Endodermal cell (in vitro differentiated cells): Measurements from ENCODE around the gene SPRR5. TPM values are rescaled to one million over a fixed set of nuclear protein-coding genes. Genes with fewer than 3 reads are reported as not detected.

Source experiments
- DNase-seq: peaks from one replicate; pipeline ENCODE4 v3.0.0-alpha.2; 2017
- H3K27ac ChIP-seq: 2 replicates; pipeline ENCODE4 v1.5.1; 2013; ENCODE audit warnings: mild to moderate bottlenecking, low read depth, low read length, moderate library complexity
- H3K27me3 ChIP-seq: 2 replicates; pipeline ENCODE4 v1.6.1; 2013; ENCODE audit warnings: mild to moderate bottlenecking, low read length, moderate library complexity; ENCODE audit not compliant: insufficient read depth, control insufficient read depth, poor library complexity, severe bottlenecking
- H3K36me3 ChIP-seq: 2 replicates; pipeline ENCODE4 v1.7.0; 2013; ENCODE audit warnings: mild to moderate bottlenecking, low read length, moderate library complexity; ENCODE audit not compliant: control insufficient read depth, insufficient read depth
- H3K4me1 ChIP-seq: one replicate; pipeline ENCODE4 v1.7.0; 2013; ENCODE audit warnings: low read length; ENCODE audit not compliant: control insufficient read depth, insufficient read depth
- H3K4me3 ChIP-seq: 2 replicates; pipeline ENCODE4 v1.5.1; 2013; ENCODE audit warnings: mild to moderate bottlenecking, low read length, moderate library complexity
- H3K9ac ChIP-seq: 2 replicates; pipeline ENCODE4 v1.6.1; 2013; ENCODE audit warnings: mild to moderate bottlenecking, low read length, moderate library complexity; ENCODE audit not compliant: poor library complexity, severe bottlenecking; ENCODE audit errors: extremely low read depth
- H3K9me3 ChIP-seq: 2 replicates; pipeline ENCODE4 v1.6.1; 2013; ENCODE audit warnings: mild to moderate bottlenecking, low read length, moderate library complexity; ENCODE audit not compliant: control insufficient read depth
- H3K27ac Mint-ChIP-seq: 2 replicates; pipeline ENCODE4 v1.8.0; 2020; ENCODE audit warnings: mixed read lengths
- H3K27me3 Mint-ChIP-seq: 2 replicates; pipeline ENCODE4 v1.8.0; 2021; ENCODE audit warnings: mild to moderate bottlenecking, mixed read lengths; ENCODE audit not compliant: insufficient read depth
- H3K36me3 Mint-ChIP-seq: 2 replicates; pipeline ENCODE4 v1.8.0; 2020; ENCODE audit warnings: low read depth, mixed read lengths
- H3K4me1 Mint-ChIP-seq: 2 replicates; pipeline ENCODE4 v1.8.0; 2020; ENCODE audit warnings: mixed read lengths
- H3K4me3 Mint-ChIP-seq: 2 replicates; pipeline ENCODE4 v1.8.0; 2020; ENCODE audit warnings: mild to moderate bottlenecking, moderate library complexity, mixed read lengths
- H3K9me3 Mint-ChIP-seq: 2 replicates; pipeline ENCODE4 v1.8.0; 2020; ENCODE audit warnings: mild to moderate bottlenecking, mixed read lengths
- CTCF ChIP-seq: fragments of 200-600 bp; sonication (generic); conservative IDR thresholded peaks from 2 replicates; pipeline ENCODE4 v1.5.0; 2021; ENCODE audit warnings: antibody characterized with exemption, mild to moderate bottlenecking
- WGBS, 2 experiments: methylation state at CpG; one replicate each; pipeline versions ENCODE4 v1.1.5 to v1.1.7; 2013; ENCODE audit warnings: missing lambda C conversion rate in 2 of 2, mixed read lengths in 1 of 2; ENCODE audit not compliant: insufficient coverage in 1 of 2, insufficient read length in 1 of 2; 5-methylcytosine and 5-hydroxymethylcytosine counted together
- total RNA-seq, 2 donors: library from RNA; stranded (reverse); fragmentation: NEBNext Ultra II Directional in 1 of 2; extraction: Animal tissue kit (Norgen Biotek cat#: 25700) in 1 of 2; gene quantifications; 2 replicates in 1 of 2; 3 replicates in 1 of 2; pipeline ENCODE4 v1.2.1, GENCODE V29; 2021

The SPRR5 gene
- total RNA-seq, 2 donors from 2014 or later = not detected

GRCh38 chr1:152901631-152902030, 45.4 kb upstream of the SPRR5 start:
- H3K4me3 ChIP-seq = no peak overlapping the region
- TF ChIP-seq CTCF = no peak
- no peaks in the 10 kb centered on the region for H3K27me3 ChIP-seq
- Mint-ChIP-seq H3K27me3 (no peaks in the 10 kb centered on the region), H3K27ac (no peak overlapping the region), H3K4me3 (no peak overlapping the region), H3K9me3 (peaks cover 93% of the 10 kb centered on the region), H3K36me3 (no peaks in the 10 kb centered on the region), H3K4me1 (no peaks in the 10 kb centered on the region)
- H3K27ac ChIP-seq = no peak overlapping the region
- 67 to 75% methylated on average over 4 to 5 of the region's 5 CpGs for WGBS, 2 experiments
- H3K9me3 ChIP-seq = peaks cover 27% of the 10 kb centered on the region
- no peaks in the 10 kb centered on the region for H3K4me1 ChIP-seq
- no peak overlapping the region for H3K9ac ChIP-seq
- no peaks in the 10 kb centered on the region for H3K36me3 ChIP-seq
- no peak for DNase-seq

DNA sequence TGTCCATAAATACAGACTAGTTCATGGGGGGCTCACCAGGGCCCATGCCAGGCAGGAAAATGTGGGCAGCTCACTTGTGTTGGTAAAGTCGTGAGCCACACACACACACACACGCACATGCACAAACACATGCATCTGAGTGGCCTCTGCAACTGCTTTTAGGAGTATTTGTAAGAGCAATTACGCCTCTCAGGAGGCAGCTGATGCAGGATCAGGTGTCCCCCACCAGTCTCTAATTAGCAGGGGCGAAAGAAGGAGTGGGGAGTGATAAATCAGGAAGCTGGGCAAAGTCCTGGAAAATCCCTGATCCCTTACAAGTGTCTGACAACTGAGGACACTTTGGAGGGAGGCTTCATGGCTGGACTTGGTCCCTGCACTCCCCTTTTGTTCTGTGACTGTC, 44.4 kb upstream of the SPRR5 start:
- H3K27ac ChIP-seq = no peak overlapping the region
- Mint-ChIP-seq H3K27ac (no peak overlapping the region), H3K4me1 (no peaks in the 10 kb centered on the region), H3K27me3 (no peaks in the 10 kb centered on the region), H3K36me3 (no peaks in the 10 kb centered on the region), H3K9me3 (peaks cover 93% of the 10 kb centered on the region), H3K4me3 (no peak overlapping the region)
- TF ChIP-seq CTCF = no peak
- H3K9me3 ChIP-seq = peaks cover 26% of the 10 kb centered on the region
- DNase-seq = no peak
- H3K4me1 ChIP-seq = no peaks in the 10 kb centered on the region
- no peak overlapping the region for H3K4me3 ChIP-seq
- 38 to 59% methylated on average over 2 to 4 of the region's 4 CpGs for WGBS, 2 experiments
- H3K9ac ChIP-seq = no peak overlapping the region
- H3K27me3 ChIP-seq = no peaks in the 10 kb centered on the region
- H3K36me3 ChIP-seq = no peaks in the 10 kb centered on the region

- H3K27me3 Mint-ChIP-seq = no peaks in the 10 kb centered on the region
- no peak for TF ChIP-seq CTCF
Observed at GRCh38 chr1:152904688-152905440, 42.1 kb upstream of the SPRR5 start.

More at GRCh38 chr1:152904688-152905440, 42.1 kb upstream of the SPRR5 start:
- H3K36me3 Mint-ChIP-seq = no peaks in the 10 kb centered on the region
- 80 to 100% methylated on average over 1 to 7 of the region's 7 CpGs for WGBS, 2 experiments
- no peak for DNase-seq
- Histone ChIP-seq H3K9ac (no peak overlapping the region), H3K27me3 (no peaks in the 10 kb centered on the region), H3K9me3 (peaks cover 33% of the 10 kb centered on the region), H3K4me1 (no peaks in the 10 kb centered on the region), H3K27ac (no peak overlapping the region), H3K4me3 (no peak overlapping the region), H3K36me3 (no peaks in the 10 kb centered on the region)
- peaks cover 95% of the 10 kb centered on the region for H3K9me3 Mint-ChIP-seq
- H3K27ac Mint-ChIP-seq = no peak overlapping the region
- H3K4me3 Mint-ChIP-seq = no peak overlapping the region
- H3K4me1 Mint-ChIP-seq = no peaks in the 10 kb centered on the region
